GM23338 (cell line): Measurements from ENCODE around the gene PRKCH. TPM values are rescaled to one million over a fixed set of nuclear protein-coding genes. Genes with fewer than 3 reads are reported as not detected.

Source experiments
- ATAC-seq: fragments of 200-7000 bp; cut with Tn5 transposase; 3 replicates; pipeline ENCODE4 v1.9.1; 2020
- DNase-seq: peaks from one replicate; pipeline ENCODE4 v3.0.0-alpha.2; 2015; ENCODE audit warnings: low spot score
- H2AFZ ChIP-seq: fragments of 200-600 bp; sonication (generic); 2 replicates; pipeline ENCODE4 v1.8.0; 2016; ENCODE audit warnings: antibody characterized with exemption, mild to moderate bottlenecking, moderate library complexity
- H3F3A ChIP-seq: fragments of 200-600 bp; sonication (generic); replicated peaks from 2 replicates; pipeline ENCODE4 v1.8.0; 2017; ENCODE audit warnings: antibody characterized with exemption, mixed run types, low read depth
- H3K27ac ChIP-seq: fragments of 200-600 bp; sonication (generic); 2 replicates; pipeline ENCODE4 v1.6.1; 2016; ENCODE audit warnings: low read depth
- H3K27me3 ChIP-seq: fragments of 200-600 bp; sonication (generic); 2 replicates; pipeline ENCODE4 v1.8.0; 2016; ENCODE audit warnings: mild to moderate bottlenecking, mixed run types, moderate library complexity; ENCODE audit not compliant: insufficient read depth
- H3K36me3 ChIP-seq: fragments of 200-600 bp; sonication (generic); 2 replicates; pipeline ENCODE4 v1.8.0; 2016; ENCODE audit warnings: mild to moderate bottlenecking; ENCODE audit not compliant: insufficient read depth
- H3K4me1 ChIP-seq: fragments of 200-600 bp; sonication (generic); 2 replicates; pipeline ENCODE4 v1.8.0; 2016; ENCODE audit warnings: mild to moderate bottlenecking, moderate library complexity; ENCODE audit not compliant: insufficient read depth
- H3K4me2 ChIP-seq: fragments of 200-600 bp; sonication (generic); 2 replicates; pipeline ENCODE4 v1.7.1; 2017; ENCODE audit warnings: mixed run types
- H3K4me3 ChIP-seq: fragments of 200-600 bp; sonication (generic); 2 replicates; pipeline ENCODE4 v1.6.1; 2016; ENCODE audit warnings: mixed run types
- H3K79me2 ChIP-seq: fragments of 200-600 bp; sonication (generic); replicated peaks from 2 replicates; pipeline ENCODE4 v1.8.0; 2017; ENCODE audit warnings: mild to moderate bottlenecking; ENCODE audit not compliant: insufficient read depth
- H3K9me2 ChIP-seq: fragments of 200-600 bp; sonication (generic); 2 replicates; pipeline ENCODE4 v1.8.0; 2017; ENCODE audit not compliant: insufficient read depth
- H4K20me1 ChIP-seq: fragments of 200-600 bp; sonication (generic); replicated peaks from 2 replicates; pipeline ENCODE4 v1.8.0; 2017; ENCODE audit warnings: mild to moderate bottlenecking; ENCODE audit not compliant: insufficient read depth
- H3K27ac Mint-ChIP-seq: 2 replicates; pipeline ENCODE4 v1.8.0; 2020; ENCODE audit warnings: inconsistent platforms, mild to moderate bottlenecking, moderate library complexity, mixed read lengths
- H3K27me3 Mint-ChIP-seq: 3 replicates; pipeline ENCODE4 v1.8.0; 2022; ENCODE audit warnings: low read depth, mild to moderate bottlenecking, moderate library complexity, mixed read lengths, inconsistent platforms; ENCODE audit not compliant: insufficient read depth, poor library complexity
- H3K36me3 Mint-ChIP-seq: 3 replicates; pipeline ENCODE4 v1.8.0; 2021; ENCODE audit warnings: low read depth, mild to moderate bottlenecking, inconsistent platforms, moderate library complexity, mixed read lengths
- H3K4me1 Mint-ChIP-seq: 3 replicates; pipeline ENCODE4 v1.8.0; 2020; ENCODE audit warnings: mild to moderate bottlenecking, inconsistent platforms, mixed read lengths
- H3K4me3 Mint-ChIP-seq: 3 replicates; pipeline ENCODE4 v1.8.0; 2021; ENCODE audit warnings: moderate library complexity, mild to moderate bottlenecking, inconsistent platforms, mixed read lengths
- H3K9me3 Mint-ChIP-seq: 3 replicates; pipeline ENCODE4 v1.8.0; 2020; ENCODE audit warnings: moderate library complexity, mild to moderate bottlenecking, inconsistent platforms, mixed read lengths
- CREB1 ChIP-seq: fragments of 250-450 bp; sonication (Bioruptor Pico); IDR thresholded peaks from 2 replicates; pipeline ENCODE4 v1.5.0; 2020; ENCODE audit warnings: low read depth, mild to moderate bottlenecking, moderate library complexity
- ETS1 ChIP-seq: IDR thresholded peaks from 2 replicates; pipeline ENCODE4 v1.6.1; 2016; ENCODE audit warnings: antibody characterized with exemption
- EZH2phosphoT487 ChIP-seq: fragments of 200-600 bp; sonication (generic); IDR thresholded peaks from one replicate; pipeline ENCODE4 v1.8.1; 2018; ENCODE audit warnings: antibody characterized with exemption; ENCODE audit not compliant: unreplicated experiment
- JUNB ChIP-seq: IDR thresholded peaks from one replicate; pipeline ENCODE4 v1.6.1; 2016; ENCODE audit warnings: antibody characterized with exemption; ENCODE audit not compliant: unreplicated experiment
- POLR2AphosphoS5 ChIP-seq: IDR thresholded peaks from 2 replicates; pipeline ENCODE4 v1.6.1; 2016; ENCODE audit warnings: antibody characterized with exemption, low read depth
- ZNF462 ChIP-seq: fragments of 250-450 bp; sonication (Bioruptor Pico); IDR thresholded peaks from 2 replicates; pipeline ENCODE4 v1.5.0; 2020; ENCODE audit warnings: mild to moderate bottlenecking, moderate library complexity
- polyA plus RNA-seq: library from polyadenylated mRNA; unstranded; fragments of >200 nt; fragmentation: Nextera tagmentation; extraction: Ambion mirVana; gene quantifications from 2 replicates; pipeline ENCODE4 v1.2.1, GENCODE V29; 2016
- total RNA-seq: library from RNA; depleted of rRNA; stranded (reverse); fragments of >200 nt; shearing (Covaris generic); gene quantifications from 2 replicates; pipeline ENCODE4 v1.2.3, GENCODE V29; 2014
- TF ChIP-seq, protein P1 (sequence below): IDR thresholded peaks from one replicate; pipeline ENCODE4 v1.6.1; 2018; ENCODE audit warnings: antibody characterized with exemption; ENCODE audit not compliant: unreplicated experiment

PRKCH gene
- total and polyA plus RNA-seq, 2 experiments from 2014 or later, result 5.4 to 10.1 TPM

- no peak for TF ChIP-seq ZNF462
- no peak for TF ChIP-seq JUNB
Observed at GRCh38 chr14:61484826-61485584, 163.6 kb downstream of the PRKCH start (continued).

GRCh38 chr14:61485661-61486060 is 164.3 kb downstream of the PRKCH start:
- Mint-ChIP-seq H3K4me1 (peaks cover 9% of the 10 kb centered on the region), H3K27me3 (no peaks in the 10 kb centered on the region), H3K36me3 (no peaks in the 10 kb centered on the region), H3K4me3 (no peak overlapping the region), H3K27ac (no peak overlapping the region), H3K9me3 (no peaks in the 10 kb centered on the region)
- no peaks in the 10 kb centered on the region for H3K79me2 ChIP-seq
- DNase-seq, result no peak
- no peaks in the 10 kb centered on the region for H3K4me1 ChIP-seq
- H2AFZ ChIP-seq, result no peak overlapping the region
- H3K4me2 ChIP-seq, result no peak overlapping the region
- no peaks in the 10 kb centered on the region for H3F3A ChIP-seq
- no peaks in the 10 kb centered on the region for H3K27me3 ChIP-seq
- no peaks in the 10 kb centered on the region for H3K36me3 ChIP-seq
- no peak overlapping the region for H3K27ac ChIP-seq
- H3K4me3 ChIP-seq, result no peak overlapping the region
- no peak for ATAC-seq
- no peaks in the 10 kb centered on the region for H4K20me1 ChIP-seq
- no peaks in the 10 kb centered on the region for H3K9me2 ChIP-seq
- TF ChIP-seq POLR2AphosphoS5 (no peak), EZH2phosphoT487 (no peak), CREB1 (CRISPR knock-in tag) (no peak), ETS1 (no peak)
- TF ChIP-seq, protein P1, sequence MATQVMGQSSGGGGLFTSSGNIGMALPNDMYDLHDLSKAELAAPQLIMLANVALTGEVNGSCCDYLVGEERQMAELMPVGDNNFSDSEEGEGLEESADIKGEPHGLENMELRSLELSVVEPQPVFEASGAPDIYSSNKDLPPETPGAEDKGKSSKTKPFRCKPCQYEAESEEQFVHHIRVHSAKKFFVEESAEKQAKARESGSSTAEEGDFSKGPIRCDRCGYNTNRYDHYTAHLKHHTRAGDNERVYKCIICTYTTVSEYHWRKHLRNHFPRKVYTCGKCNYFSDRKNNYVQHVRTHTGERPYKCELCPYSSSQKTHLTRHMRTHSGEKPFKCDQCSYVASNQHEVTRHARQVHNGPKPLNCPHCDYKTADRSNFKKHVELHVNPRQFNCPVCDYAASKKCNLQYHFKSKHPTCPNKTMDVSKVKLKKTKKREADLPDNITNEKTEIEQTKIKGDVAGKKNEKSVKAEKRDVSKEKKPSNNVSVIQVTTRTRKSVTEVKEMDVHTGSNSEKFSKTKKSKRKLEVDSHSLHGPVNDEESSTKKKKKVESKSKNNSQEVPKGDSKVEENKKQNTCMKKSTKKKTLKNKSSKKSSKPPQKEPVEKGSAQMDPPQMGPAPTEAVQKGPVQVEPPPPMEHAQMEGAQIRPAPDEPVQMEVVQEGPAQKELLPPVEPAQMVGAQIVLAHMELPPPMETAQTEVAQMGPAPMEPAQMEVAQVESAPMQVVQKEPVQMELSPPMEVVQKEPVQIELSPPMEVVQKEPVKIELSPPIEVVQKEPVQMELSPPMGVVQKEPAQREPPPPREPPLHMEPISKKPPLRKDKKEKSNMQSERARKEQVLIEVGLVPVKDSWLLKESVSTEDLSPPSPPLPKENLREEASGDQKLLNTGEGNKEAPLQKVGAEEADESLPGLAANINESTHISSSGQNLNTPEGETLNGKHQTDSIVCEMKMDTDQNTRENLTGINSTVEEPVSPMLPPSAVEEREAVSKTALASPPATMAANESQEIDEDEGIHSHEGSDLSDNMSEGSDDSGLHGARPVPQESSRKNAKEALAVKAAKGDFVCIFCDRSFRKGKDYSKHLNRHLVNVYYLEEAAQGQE, result no peak
